IPS-20b (cell line): ENCODE measurements around the gene KLHL30.

Experiments
- H3K27ac ChIP-seq: one replicate; pipeline ENCODE4 v1.5.1; 2013; ENCODE audit warnings: low read length
- H3K27me3 ChIP-seq: 2 replicates; pipeline ENCODE4 v1.6.1; 2013; ENCODE audit warnings: mild to moderate bottlenecking, low read length, inconsistent platforms; ENCODE audit not compliant: insufficient read depth
- H3K36me3 ChIP-seq: 2 replicates; pipeline ENCODE4 v1.6.1; 2013; ENCODE audit warnings: low read depth, mild to moderate bottlenecking, inconsistent platforms, low read length, moderate library complexity; ENCODE audit not compliant: insufficient read depth
- H3K4me1 ChIP-seq: 2 replicates; pipeline ENCODE4 v1.6.1; 2013; ENCODE audit warnings: mild to moderate bottlenecking, control low read depth, inconsistent platforms, low read length, moderate library complexity; ENCODE audit not compliant: insufficient read depth
- H3K4me3 ChIP-seq: 2 replicates; pipeline ENCODE4 v1.5.1; 2013; ENCODE audit warnings: mild to moderate bottlenecking, low read length, inconsistent platforms
- H3K9ac ChIP-seq: 2 replicates; pipeline ENCODE4 v1.6.1; 2013; ENCODE audit warnings: low read depth, mild to moderate bottlenecking, inconsistent platforms, low read length, moderate library complexity
- H3K9me3 ChIP-seq: 2 replicates; pipeline ENCODE4 v1.6.1; 2013; ENCODE audit warnings: mild to moderate bottlenecking, low read depth, low read length, inconsistent platforms; ENCODE audit not compliant: insufficient read depth

Gene KLHL30

DNA sequence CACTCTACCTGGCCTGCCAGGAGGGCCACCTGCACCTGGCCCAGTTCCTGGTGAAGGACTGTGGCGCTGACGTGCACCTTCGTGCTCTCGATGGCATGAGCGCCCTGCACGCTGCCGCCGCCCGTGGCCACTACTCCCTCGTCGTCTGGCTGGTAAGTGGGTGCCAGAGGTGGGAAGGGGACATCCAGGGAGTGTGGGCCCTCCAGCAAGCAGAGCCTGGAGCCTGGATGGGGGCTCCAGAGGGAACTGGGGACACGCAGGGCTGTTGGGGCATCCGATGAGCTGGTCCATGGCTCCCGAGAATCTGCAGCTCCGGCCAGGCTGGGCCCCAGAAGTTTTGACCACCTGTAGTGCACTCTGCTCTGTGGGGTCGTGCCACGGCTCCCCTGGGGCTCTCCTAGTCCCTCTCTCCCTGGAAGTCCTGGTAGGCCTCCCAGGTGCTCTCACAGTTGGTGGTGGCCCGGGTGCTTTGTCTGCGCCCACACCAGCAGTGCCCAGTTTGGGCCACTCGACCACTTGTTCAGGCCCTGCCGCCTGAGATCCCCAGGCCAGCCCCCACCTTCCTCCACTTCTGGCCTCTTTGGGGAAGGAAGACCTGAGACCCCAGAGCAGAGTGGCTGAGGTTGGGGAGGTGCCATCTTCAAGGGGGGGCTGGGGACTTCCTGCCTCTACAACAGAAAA, 33.6 kb upstream of the KLHL30 start:
- no peaks in the 10 kb centered on the region for H3K27me3 ChIP-seq
- no peaks in the 10 kb centered on the region for H3K9me3 ChIP-seq
- H3K36me3 ChIP-seq = no peaks in the 10 kb centered on the region
- no peak overlapping the region for H3K4me3 ChIP-seq
- peaks cover 4% of the 10 kb centered on the region; the same call in 1 of the 2 replicates for H3K4me1 ChIP-seq
- H3K27ac ChIP-seq = no peak overlapping the region
- H3K9ac ChIP-seq = no peak overlapping the region

DNA sequence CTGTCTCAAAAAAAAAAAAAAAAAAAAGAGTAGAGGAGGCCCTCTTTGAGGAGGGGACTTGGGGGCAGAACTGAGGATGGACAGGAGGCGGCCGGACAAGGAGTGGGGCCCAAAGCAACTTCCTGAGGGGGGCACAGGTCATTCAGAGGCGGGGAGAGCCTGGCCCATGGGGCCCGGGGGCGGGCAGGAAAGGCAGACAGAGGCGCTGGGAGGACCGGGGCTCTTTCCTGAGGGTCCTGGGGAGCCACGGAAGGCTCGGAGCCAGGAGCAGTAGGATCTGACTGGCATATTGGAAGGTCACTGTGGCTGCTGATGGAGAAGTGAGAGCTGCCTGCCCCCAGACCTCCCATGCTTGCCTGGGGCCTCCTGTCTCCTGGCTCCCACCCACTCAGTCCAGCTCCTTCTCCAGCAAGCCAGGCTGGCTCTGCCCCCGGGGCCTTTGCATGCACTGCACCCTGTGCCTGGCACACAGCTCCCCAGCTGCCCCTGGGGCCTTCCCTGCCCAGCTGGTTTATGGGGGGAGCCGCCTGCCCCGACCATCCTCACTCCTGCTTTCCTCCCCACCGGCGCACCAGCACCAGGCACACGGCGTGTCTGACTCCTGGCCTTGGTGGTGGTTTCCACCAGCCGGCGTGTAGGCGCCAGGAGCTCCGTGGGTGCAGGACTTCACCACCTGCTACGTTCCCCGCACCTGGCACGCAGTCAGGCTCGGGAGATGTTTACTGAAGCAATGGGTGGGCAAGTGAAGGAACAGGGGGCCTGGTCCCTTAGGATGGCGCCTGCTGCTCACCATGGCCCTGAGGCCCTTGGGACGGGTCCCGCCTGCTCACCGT, 32.7 kb upstream of the KLHL30 start:
- H3K27ac ChIP-seq = no peak overlapping the region
- H3K4me3 ChIP-seq = no peak overlapping the region
- no peak overlapping the region for H3K9ac ChIP-seq

GRCh38 chr2:238106339-238106697, 32.1 kb upstream of the KLHL30 start:
- no peaks in the 10 kb centered on the region for H3K36me3 ChIP-seq
- H3K9ac ChIP-seq = no peak overlapping the region
- peaks cover 4% of the 10 kb centered on the region; the same call in 1 of the 2 replicates for H3K4me1 ChIP-seq
- H3K4me3 ChIP-seq = no peak overlapping the region
- H3K27ac ChIP-seq = no peak overlapping the region
- H3K27me3 ChIP-seq = no peaks in the 10 kb centered on the region
- H3K9me3 ChIP-seq = no peaks in the 10 kb centered on the region

More for the DNA sequence above, 32.7 kb upstream of the KLHL30 start:
- Histone ChIP-seq H3K36me3 (no peaks in the 10 kb centered on the region), H3K9me3 (no peaks in the 10 kb centered on the region), H3K27me3 (no peaks in the 10 kb centered on the region), H3K4me1 (peaks cover 4% of the 10 kb centered on the region; the same call in 1 of the 2 replicates)

GRCh38 chr2:238106698-238107524, 31.6 kb upstream of the KLHL30 start:
- Histone ChIP-seq H3K27me3 (no peaks in the 10 kb centered on the region), H3K9ac (no peak overlapping the region), H3K36me3 (no peaks in the 10 kb centered on the region), H3K9me3 (no peaks in the 10 kb centered on the region), H3K27ac (no peak overlapping the region), H3K4me1 (peaks cover 4% of the 10 kb centered on the region; the same call in 1 of the 2 replicates), H3K4me3 (no peak overlapping the region)

DNA sequence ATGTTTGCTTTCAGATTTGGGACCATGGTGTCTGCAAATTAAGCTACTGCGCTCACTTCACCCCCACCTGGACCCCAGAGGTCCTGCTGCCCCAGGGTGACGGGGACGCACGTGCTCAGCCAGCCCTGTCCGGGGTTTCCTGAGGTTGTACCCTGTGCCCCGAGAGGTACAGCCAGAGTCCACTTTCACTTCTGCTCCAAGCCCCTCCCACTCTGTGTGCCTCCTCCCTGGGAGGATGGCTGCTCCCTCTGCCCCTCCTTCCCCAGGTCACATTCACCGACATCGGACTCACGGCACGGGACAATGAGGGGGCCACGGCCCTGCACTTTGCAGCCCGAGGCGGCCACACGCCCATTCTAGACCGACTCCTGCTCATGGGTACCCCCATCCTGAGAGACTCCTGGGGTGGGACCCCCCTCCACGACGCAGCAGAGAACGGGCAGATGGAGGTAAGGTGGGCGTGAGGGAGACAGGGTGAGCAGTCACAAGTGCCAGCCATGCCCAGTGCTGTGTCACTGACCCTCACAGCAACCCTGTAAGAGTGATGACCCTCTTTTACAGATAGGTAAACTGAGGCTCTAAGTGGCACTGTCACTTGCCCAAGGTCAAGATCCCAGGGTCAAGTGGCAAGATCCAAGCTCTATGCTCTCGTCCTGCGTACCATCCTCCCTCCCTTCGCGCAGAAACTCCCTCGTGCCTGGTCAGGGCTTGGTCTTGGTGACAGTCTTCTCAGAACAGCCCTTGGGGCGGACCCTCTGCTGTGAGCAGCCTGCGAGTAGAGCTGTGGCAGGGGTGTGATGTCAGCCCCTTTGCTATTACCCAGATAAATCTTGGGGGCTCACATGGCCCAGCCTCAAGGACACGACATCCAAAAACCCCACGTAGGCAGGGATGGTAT, 30.7 kb upstream of the KLHL30 start:
- H3K9ac ChIP-seq = no peak overlapping the region
- H3K27me3 ChIP-seq = no peaks in the 10 kb centered on the region
- peaks cover 6% of the 10 kb centered on the region; the same call in 1 of the 2 replicates for H3K9me3 ChIP-seq
- peaks cover 4% of the 10 kb centered on the region; the same call in 1 of the 2 replicates for H3K4me1 ChIP-seq
- no peak overlapping the region for H3K4me3 ChIP-seq
- no peak overlapping the region for H3K27ac ChIP-seq
- no peaks in the 10 kb centered on the region for H3K36me3 ChIP-seq

DNA sequence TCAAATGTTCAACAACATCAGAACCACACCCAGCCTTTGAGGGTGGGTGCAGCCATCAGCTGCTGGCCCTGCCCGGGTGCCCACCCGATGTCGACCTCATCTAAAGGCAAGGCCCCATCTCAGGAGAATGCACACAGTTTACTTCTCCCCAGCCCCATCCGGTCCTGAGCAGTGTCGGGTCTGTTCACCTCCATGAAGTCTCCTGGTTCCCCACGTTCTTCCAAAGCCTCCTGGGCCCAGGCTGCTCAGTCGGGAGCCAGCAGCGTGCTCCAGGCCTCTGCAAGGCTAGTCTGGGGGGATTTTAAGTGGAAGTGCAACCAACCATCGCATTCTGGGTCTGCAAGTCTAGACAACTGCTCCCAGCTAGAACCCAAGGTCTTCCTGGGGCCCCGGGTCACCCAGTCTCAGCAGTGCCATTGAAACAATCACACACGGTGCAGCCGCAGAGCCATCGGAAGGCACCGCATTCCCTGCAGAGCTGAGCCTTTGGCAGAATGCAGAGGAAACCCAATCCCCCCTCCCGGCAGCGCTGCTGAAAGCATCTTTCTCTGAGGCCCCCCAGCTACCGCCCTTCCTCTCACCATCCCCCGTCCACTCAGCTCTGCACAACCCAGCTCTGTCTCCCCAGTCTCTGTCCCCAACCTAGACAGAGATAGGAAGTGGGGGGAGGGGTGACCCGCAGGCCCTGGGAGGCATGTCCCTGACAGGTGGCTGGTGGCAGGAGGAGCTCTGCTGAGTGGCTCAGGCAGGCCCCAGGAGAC, 29.9 kb upstream of the KLHL30 start:
- Histone ChIP-seq H3K4me1 (peaks cover 4% of the 10 kb centered on the region; the same call in 1 of the 2 replicates), H3K27ac (no peak overlapping the region), H3K9ac (no peak overlapping the region), H3K9me3 (peaks cover 8% of the 10 kb centered on the region; the same call in 1 of the 2 replicates), H3K27me3 (no peaks in the 10 kb centered on the region), H3K4me3 (no peak overlapping the region), H3K36me3 (no peaks in the 10 kb centered on the region)

- Histone ChIP-seq H3K36me3 (no peaks in the 10 kb centered on the region), H3K27me3 (peaks cover 12% of the 10 kb centered on the region; the same call in 1 of the 2 replicates), H3K4me3 (no peak overlapping the region), H3K4me1 (peaks cover under 1% of the 10 kb centered on the region; the same call in 1 of the 2 replicates), H3K9me3 (peaks cover 8% of the 10 kb centered on the region; the same call in 1 of the 2 replicates), H3K9ac (no peak overlapping the region), H3K27ac (no peak overlapping the region)
These were observed 24.9 kb upstream of the KLHL30 start for GRCh38 chr2:238113611-238114010.

GRCh38 chr2:238114331-238114841, 24.1 kb upstream of the KLHL30 start:
- no peak overlapping the region for H3K27ac ChIP-seq
- peaks cover 13% of the 10 kb centered on the region; the same call in 1 of the 2 replicates for H3K27me3 ChIP-seq
- no peak overlapping the region for H3K4me3 ChIP-seq
- no peaks in the 10 kb centered on the region for H3K4me1 ChIP-seq
- H3K9me3 ChIP-seq = peaks cover 8% of the 10 kb centered on the region; the same call in 1 of the 2 replicates
- H3K36me3 ChIP-seq = no peaks in the 10 kb centered on the region
- no peak overlapping the region for H3K9ac ChIP-seq

DNA sequence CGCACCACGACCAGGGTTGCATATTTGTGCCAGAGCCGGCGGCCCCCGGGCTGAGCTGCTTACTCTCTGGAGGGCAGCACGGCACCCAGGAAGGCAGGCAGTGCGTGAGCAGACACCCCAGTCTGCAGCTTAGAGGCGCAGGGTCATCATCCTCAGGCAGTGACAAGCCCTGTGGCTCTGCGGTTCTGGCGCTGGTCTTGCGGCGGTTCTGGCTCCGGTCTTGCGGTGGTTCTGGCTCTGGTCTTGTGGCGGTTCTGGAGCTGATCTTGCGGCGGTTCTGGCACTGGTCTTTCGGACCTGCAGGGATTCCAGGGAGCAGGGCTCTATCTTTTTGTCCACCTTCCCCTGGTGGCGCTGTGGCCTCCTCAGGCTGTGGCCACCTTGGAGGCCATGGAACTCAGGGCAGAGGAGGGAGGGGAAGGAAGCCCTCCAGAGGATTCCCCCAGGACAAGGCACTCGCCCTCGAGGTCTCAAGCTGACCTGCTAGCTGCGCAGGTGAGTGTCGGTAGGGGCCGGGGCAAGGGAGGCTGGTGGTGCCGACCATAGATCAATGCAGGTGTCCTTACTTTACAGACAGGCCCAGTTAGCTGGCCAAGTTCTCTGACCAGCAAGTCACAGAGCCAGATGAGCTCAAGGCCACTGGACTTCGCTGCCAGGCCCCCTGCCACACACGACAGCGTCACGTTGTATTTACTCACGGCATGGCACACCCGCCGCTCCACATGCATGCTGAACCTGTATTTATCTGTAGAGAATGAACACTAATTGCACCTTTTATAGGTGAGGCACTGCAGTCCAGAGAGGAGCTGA, 23.4 kb upstream of the KLHL30 start:
- no peaks in the 10 kb centered on the region for H3K36me3 ChIP-seq
- no peaks in the 10 kb centered on the region for H3K4me1 ChIP-seq
- H3K27ac ChIP-seq = no peak overlapping the region
- no peak overlapping the region for H3K4me3 ChIP-seq
- peaks cover 13% of the 10 kb centered on the region; the same call in 1 of the 2 replicates for H3K27me3 ChIP-seq
- H3K9me3 ChIP-seq = peaks cover 8% of the 10 kb centered on the region; the same call in 1 of the 2 replicates
- H3K9ac ChIP-seq = no peak overlapping the region
